Measurements from ENCODE around the gene FAM120A.

The FAM120A gene

GRCh38 chr9:93450945-93451815, at the start of gene FAM120A:
Gene FAM120A (plus strand): TSS chr9:93451685. CDS start chr9:93451916, 231 bp downstream.
- H3K27ac ChIP-seq, result peak within 1 kb of the TSS; percentile 99
- TF ChIP-seq CTCF (conservative IDR thresholded peaks at IDR 0.05), result no peak
- TF ChIP-seq ZFX (IDR thresholded peaks at IDR 0.05), result peak; percentile 90

DNA sequence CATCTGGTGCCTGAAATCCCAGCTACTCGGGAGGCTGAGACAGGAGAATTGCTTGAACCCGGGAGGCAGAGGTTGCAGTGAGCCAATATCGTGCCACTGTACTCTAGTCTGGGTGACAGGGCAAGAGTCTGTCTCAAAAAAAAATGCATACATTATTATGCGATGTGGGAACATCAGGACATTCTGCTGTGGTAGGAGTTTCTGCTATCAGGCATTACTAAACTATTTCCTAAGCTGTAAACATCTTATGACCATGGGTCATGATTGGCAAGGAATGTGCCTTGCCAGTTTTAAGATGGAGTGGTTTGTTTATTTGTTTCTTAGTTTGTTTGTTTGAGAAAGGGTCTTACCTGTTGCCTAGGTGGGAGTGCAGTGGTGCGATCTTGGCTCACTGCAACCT, 45.1 kb upstream of the FAM120A start:
- TF ChIP-seq CTCF (conservative IDR thresholded peaks at IDR 0.05) (no peak), ZFX (IDR thresholded peaks at IDR 0.05) (no peak)
- no peak overlapping the region for H3K27ac ChIP-seq

DNA sequence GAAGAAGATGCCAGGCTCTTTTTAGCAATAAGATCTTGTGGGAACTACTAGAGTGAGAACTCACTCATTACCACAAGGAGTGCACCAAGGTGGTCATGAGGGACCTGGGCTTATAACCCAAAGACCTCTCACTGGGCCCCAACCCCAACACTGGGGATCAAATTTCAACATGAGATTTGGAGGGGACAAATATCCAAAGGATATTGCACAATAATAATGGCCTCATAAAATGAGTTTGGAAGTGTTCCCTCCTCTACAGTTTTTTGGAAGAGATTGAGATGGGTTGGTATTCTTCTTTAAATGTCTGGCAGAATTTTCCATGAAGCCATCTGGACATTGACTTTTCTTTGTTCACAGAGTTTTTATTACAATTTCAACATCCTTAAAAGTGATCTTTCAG, 38.0 kb upstream of the FAM120A start:
- TF ChIP-seq CTCF (conservative IDR thresholded peaks at IDR 0.05), result no peak
- no peak for TF ChIP-seq ZFX (IDR thresholded peaks at IDR 0.05)
- H3K27ac ChIP-seq, result no peak overlapping the region

DNA sequence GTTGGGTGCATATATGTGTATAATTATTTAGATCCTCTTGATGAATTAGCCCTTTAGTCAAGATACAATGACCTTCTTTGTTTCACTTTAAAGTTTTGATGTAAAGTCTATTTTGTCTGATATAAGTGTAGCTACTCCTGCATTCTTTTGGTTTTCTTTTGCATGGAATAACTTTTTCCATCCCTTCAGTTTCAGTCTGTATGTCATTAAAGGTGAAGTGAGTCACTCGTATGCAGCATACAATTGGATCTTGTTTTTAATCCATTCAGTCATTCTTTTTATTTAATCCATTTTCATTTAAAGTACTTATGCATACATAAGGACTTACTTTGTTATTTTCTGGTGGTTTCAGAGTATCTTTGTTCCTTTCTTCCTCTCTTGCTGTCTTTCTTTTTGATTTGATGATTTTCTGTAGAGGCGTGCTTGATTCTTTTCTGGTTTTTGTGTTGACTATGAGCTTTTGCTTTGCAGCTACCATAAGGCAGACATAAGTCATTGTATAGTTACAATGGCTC, 36.3 kb upstream of the FAM120A start:
- no peak overlapping the region for H3K27ac ChIP-seq
- TF ChIP-seq CTCF (conservative IDR thresholded peaks at IDR 0.05) (no peak), ZFX (IDR thresholded peaks at IDR 0.05) (no peak)

DNA sequence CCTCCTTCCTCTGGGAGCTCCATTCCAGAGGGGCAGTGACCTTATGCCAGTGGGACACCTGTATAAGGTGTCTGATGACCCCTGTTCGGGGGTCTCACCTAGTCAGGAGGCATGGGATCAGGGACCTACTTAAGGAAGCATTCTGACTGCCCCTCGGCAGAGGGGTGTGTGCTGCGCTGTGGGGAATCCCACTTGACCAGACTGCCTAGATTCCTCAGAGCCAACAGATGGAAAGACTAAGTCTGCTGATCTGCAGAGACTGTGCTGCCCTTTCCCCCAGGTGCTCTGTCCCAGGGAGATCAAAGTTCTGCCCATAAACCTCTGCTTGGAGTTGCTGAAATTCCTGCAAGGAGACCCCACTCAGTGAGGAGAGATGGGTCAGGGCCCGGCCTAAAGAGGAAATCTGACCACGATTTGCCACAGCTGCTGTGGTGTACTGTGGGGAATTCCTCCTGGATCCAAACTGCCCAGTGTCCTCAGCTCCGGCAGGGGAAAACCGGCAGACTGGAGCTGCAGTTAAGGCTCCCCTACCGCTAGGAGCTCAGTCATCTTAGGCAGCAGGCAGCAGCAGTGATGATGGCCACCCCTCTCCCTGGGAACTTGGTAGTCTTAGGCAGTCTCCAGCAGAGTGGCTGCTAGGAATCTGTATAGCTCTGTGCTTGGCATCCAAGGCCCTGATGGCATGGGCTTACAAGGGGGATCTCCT, 34.8 kb upstream of the FAM120A start:
- H3K27ac ChIP-seq, result no peak overlapping the region
- TF ChIP-seq ZFX (IDR thresholded peaks at IDR 0.05) (no peak), CTCF (conservative IDR thresholded peaks at IDR 0.05) (no peak)

DNA sequence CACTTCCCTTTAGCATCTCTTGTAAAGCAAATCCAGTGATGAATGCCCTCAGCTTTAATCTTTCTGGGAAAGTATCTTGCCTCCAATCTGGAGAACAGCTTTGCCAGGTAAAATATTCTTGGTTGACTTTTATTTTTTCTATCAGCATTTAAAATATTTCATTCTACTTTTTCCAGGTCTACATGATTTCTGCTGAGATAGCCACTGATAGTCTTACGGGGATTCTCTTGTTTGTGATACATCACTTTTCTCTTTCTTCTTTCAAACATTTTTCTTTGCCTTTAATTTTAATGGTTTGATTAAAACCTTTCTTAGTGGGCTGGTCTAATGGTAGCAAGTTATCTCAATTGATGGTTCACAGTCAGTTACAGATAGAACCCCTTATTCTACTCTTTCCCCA, 33.9 kb upstream of the FAM120A start:
- TF ChIP-seq ZFX (IDR thresholded peaks at IDR 0.05) (no peak), CTCF (conservative IDR thresholded peaks at IDR 0.05) (no peak)
- no peak overlapping the region for H3K27ac ChIP-seq

DNA sequence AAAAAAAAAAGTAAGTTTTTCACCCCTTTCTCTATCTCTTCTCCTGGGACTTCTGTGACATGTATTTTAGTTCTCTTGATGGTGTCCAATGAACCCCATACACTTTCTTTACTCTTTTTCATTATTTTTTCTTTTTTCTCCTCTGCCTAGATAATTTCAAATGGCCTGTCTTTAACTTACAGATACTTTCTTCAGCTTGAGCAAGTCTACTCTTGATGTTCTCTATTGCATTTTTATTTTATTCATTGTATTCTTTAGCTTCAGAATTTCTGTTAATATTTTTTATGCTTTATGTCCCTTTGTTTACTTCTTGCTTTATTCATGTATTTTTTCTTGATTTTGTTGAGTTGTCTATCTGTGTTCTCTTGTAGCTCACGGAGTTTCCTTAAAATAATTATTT, 32.5 kb upstream of the FAM120A start:
- no peak overlapping the region for H3K27ac ChIP-seq
- TF ChIP-seq ZFX (IDR thresholded peaks at IDR 0.05) (no peak), CTCF (conservative IDR thresholded peaks at IDR 0.05) (no peak)

Data from C4-2B (cell line).